SH-SY5Y (cell line): ENCODE results near the gene ZNF618.

ENCODE experiments used
- GATA2 ChIP-seq: IDR thresholded peaks from 2 replicates; pipeline ENCODE4 v1.6.1; 2011; ENCODE audit warnings: mild to moderate bottlenecking, low read depth, low read length
- GATA3 ChIP-seq: IDR thresholded peaks from 2 replicates; pipeline ENCODE4 v1.6.1; 2011; ENCODE audit warnings: low read depth, mild to moderate bottlenecking, low read length, moderate library complexity

DNA sequence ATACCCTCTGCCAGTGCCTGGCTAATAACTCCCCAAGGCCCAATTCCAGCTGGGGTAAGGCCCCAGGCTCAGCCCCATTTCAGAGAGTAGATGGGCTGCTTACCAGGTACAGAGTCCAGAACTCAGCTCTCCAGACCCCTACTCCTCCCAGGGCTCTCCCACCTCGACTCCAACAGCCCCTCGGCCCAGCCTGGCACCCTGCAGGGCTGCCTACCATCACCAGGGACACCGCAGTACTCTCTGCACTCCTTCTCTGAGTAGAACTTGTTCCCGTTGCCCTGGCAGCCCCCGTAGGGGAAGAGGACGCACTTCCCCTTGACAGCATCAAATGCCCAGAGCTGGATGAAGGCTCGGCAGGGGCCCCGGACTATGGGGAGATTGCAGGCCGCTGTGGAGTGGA, 184.6 kb downstream of the ZNF618 start:
- TF ChIP-seq GATA3, result no peak
- no peak for TF ChIP-seq GATA2
